Effector CD4-positive, alpha-beta T cell (primary cell): ENCODE results near the gene FRMD3.

Experiments
- DNase-seq: peaks from one replicate; pipeline ENCODE4 v3.0.0-alpha.2; 2020

Gene FRMD3

DNA sequence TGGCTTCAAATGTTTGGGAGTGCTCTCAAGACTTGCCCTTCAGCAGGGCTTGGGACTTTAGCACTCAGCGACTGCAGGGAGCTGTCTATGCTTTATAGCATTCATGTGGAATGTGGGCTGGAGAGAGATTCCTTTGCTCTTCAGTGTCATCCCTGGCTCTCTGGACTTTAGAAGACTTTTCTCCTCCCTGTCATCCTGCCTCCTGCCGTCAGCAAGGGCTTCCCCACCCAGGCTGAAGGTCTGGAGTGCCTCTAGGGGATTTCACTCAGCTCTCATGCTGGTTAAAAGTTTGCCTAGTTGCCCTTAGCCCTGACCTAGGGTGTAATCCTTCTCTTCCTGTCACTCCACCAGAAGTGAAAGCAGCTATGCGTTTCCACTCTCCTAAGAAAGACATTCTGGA lies 210.9 kb downstream of the FRMD3 start:
- DNase-seq: no peak

DNA sequence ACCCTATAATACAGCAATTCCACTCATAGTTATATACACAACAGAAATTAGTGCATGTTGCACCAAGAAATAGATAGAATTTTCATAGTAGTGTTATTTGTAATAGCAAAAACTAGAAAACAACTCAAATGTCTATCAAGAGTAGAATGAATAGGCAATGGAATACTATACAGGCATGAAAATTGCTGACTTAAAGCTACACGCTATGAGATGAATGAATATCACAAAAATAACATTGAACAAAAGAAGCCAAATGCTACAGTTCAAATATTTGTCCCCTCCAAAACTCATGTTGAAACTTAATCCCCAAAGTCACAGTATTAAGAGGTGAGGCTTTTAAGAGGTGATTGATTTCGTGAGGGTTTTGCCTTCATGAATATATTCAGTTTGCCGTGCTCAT lies 215.1 kb downstream of the FRMD3 start:
- no peak for DNase-seq

DNA sequence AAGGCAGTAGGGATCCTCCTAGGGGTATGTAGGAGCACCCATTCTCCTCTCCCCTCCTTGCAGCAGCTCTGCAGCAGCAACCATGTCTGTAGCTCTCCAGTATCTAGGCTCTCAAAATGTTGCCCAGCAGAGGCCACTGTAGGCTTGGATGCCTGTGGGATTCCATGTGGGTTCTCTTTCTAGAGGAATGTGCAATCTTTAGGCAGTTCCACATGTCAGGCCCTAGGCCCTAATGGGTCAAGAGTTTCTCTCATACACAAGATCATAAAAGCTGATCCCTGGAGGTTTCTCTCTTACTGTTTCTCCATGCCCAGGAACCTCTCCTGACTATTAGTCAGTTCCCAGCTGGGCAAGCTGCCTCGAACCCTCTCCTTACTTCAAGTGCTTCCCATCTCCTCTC lies 215.8 kb downstream of the FRMD3 start:
- no peak for DNase-seq

DNA sequence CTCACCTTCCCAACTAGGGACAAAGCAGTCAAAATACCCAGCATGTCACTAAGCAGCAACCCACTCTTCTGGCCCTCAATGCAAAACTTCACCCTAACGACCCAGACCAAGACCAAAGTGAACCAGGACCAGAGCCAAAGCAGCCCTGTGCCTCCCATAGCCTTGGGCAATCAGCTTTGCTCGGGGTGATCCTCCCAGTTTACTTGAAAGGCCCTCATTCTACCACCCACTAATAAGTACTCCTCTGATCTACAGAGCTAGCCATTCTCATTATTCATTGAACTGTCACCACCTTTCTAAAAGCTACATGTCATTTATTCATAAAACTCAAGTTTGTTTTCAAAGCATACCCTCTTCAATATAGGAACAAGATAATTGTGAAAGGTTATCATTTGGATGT lies 221.0 kb downstream of the FRMD3 start:
- no peak for DNase-seq

DNA sequence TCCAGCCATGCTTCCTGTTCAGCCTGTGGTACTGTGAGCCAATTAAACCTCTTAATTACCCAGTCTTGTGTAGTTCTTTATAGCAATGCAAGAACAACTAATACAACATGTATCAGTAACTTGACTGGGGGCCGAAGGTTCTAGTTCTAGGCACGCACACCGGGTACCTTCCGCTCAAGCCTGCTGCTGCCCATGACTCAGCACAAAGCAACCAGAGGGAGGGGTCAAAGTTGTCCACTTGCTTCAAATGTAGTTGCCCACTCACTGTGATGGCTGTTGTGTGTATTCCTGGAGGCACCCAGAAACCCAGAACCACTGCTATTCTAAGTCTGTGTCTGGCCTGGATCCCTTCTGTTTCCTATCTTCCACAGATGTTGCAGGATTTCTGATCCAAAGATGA lies 222.6 kb downstream of the FRMD3 start:
- DNase-seq: no peak

DNA sequence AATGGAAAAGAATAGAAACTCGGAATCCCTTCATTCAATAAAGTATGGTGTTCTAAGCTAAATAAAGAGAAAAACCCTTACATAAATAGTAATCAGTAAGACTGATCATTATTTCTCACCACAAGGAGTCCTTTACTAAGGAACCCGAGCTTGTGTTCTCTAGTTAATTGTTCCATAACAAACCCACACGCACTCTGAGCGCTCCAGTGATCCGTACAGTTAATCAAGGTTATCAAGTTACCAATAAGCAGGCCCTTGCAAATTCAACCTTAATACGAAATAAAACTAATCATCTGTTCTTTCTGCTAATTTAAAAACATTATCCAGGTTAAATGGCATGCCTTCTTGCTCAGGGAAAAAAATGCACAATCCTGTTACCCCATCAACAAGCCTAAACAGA lies 224.4 kb downstream of the FRMD3 start:
- no peak for DNase-seq

DNA sequence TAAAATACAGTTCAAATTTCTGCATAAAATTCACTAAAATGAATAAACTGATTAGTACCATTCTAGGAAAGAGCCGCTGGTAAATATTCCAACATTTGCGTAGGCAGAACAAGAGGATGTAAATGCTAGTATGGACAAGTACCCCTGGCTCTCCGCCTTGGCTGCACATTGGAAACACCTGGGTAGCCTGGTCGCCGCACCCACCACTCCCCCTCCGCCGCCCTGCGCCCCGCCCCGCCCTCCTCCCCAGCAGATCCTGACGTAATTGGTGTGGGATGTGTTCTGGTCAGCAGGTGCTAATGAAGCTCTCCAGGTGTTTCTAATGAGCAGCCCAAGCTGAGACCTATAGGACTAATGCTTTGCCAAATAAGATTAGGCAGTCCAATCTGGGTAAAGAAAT lies 225.7 kb downstream of the FRMD3 start:
- DNase-seq: no peak

DNA sequence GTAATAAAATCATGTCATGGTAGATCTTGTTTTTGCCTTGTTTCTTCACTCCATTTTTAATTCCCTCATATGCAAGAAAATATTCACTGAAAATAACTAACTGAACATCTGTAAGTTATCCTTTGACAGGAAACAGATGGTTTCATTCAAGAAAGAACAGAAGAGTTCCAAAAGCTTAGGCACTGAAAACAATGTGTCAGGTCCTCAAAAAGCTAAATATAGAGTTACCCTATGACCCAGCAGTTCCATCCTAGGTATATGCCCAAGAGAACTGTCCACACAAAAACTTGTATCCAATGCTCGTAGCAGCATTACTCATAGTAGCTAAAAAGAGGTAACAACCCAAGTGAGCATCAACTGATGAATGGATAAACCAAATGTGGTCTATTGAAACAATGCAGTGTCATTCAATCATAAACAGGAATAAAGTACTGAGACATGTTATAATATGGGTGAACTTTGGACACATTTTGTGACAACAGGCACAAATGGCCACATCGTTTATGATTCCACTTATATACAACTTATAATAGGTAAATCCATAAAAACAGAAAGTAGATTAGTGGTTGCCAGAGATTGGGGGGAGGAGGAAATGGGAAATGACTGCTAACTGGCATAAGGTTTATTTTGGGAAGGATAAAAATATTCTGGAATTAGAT lies 231.0 kb downstream of the FRMD3 start:
- no peak for DNase-seq

DNA sequence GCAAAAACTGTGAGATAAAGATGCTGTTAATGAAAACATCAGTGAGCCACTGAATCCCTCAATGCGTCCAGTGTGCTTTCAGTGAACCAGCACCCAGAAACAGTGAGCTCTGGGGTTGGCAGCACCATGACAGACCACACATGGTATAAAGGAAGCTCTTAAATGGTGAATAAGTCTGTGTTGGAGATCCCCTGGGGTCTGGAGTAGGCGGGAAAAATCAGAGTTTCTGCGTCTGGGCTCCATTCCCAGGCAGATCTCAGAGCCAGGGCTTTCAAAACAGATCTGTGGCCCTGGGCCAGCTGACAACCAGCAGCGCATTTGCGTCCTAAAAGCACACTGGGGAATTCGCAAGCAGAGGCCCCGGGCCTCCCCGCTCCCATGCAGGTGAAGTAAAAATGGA lies 233.5 kb downstream of the FRMD3 start:
- no peak for DNase-seq

DNA sequence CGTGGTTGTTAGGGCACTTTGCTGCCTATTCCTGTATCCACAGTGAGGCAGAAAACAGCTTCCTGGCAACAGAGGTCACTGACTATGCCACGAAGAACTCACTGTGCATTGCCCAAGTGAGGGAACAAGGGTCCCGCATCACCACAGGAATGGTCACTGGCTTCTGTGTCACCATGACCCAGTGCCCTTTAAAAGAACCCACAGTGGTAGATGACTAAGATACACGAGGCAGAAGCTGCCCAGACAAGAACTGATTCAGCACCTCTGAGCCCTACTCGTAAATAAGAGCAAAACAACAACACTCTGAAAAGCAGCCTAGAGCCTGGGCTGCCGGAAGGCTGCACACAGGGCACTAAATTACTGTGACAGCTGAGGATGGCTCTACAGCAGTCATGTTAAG lies 238.6 kb downstream of the FRMD3 start:
- DNase-seq: no peak

DNA sequence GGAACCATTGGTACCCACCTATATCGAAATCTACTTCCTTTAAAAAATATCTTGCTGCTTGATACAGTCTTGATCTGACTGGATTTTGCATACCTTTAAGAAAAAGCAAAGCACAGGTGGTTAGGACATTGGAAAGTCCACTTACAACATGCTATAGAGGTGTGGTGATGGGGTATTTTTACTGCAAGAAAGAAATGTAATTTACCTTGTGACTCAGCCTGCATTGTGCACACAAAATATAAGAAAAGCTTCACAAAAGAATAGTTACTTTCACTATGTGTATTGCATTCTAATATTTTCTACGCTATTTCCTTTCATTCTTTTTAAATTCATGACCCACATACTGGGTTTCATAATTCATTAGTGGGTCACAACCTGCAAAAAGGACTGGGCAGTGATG lies 239.1 kb downstream of the FRMD3 start:
- no peak for DNase-seq

DNA sequence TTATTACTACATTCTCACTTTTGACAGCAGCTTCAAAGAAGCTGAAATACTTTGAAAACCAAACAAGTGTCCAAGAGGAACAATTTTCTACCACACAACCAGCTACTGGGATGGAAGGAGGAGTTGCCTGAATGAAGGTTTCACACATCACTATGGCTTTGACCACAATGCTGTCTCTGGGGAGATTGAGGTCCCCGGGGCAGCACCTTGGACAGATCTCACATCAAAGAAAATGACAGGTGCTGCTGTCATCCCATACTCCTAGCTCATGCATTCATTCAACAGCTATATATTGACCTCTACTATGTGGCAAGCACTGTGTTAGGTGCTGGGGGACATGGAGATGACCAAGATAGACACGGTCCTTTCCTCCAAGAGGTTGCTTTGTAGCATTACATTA lies 242.1 kb downstream of the FRMD3 start:
- no peak for DNase-seq

DNA sequence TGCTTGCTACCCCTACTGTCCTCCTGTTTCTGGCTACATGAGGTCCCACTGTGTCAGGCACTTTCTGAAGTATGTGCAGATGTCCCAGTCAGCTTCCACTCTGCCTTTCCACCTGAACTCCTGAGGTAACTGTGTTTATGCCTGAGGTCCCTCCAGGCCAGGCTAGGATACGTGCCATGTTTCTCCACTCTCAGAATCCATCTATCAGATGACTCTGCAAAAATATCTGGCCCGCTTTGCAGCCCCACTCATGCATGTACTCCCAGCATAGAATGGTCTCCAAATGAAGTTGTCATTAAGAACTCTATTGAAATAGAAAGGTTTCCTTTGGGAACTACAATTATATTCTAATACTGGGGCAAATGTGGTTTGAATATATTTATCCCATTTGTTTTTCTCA lies 243.4 kb downstream of the FRMD3 start:
- DNase-seq: no peak

DNA sequence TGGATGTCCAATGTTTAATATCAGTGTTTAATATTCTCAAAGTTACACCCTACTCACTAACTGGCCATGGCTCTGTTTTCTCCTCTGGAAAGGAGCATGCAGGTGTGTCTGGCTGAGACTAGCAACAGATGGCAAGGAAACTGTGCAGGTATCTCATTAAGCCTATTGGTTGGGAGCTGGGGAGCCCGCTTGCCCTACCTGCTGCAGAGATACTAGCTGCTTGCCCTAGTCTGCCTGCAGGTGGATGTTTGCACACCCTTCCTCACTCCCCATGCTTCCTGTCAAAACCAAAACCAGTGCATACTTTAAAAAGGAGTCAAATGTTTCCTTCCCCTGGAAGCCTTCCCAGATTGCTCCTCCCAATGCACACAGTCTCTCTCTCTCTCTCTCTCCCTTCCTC lies 247.0 kb downstream of the FRMD3 start:
- no peak for DNase-seq

DNA sequence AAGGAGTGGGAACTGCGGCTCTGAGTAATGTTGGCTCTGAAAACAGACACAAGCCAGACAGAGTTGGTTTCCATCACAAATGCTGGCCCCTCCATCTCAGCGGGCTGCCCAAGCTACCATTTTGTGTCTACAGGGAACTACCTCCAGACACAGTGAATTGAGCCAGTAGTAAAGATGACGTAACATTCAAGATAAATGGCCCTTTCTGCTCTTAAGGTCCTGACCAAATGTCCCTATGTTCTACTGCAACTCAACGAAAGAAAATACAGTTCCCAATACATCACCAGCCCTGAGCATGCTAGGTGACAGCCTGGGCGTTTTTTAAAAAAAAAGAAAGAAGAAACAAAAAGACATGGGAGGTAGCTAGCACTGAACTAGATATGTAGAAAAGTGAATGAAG lies 247.5 kb downstream of the FRMD3 start:
- DNase-seq: no peak

DNA sequence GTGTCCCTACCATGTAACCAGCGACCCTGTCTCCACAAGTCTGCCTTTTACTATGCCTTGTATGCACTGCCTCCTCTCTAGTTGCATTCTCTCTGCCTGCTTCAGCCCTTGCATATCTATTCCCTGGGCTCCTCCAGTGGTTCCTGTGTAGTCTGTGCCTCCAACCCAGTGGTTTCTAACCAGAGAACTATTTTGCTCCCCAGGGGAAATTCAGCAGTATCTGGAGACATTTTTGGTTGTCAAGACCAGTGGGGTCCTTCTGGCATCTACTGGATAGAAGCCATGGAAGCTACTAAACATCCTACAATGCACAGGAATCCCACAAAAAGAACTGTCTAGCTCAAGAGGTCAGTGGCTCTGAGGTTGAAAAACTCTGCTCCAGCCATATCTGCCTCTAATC lies 251.2 kb downstream of the FRMD3 start:
- DNase-seq: no peak

DNA sequence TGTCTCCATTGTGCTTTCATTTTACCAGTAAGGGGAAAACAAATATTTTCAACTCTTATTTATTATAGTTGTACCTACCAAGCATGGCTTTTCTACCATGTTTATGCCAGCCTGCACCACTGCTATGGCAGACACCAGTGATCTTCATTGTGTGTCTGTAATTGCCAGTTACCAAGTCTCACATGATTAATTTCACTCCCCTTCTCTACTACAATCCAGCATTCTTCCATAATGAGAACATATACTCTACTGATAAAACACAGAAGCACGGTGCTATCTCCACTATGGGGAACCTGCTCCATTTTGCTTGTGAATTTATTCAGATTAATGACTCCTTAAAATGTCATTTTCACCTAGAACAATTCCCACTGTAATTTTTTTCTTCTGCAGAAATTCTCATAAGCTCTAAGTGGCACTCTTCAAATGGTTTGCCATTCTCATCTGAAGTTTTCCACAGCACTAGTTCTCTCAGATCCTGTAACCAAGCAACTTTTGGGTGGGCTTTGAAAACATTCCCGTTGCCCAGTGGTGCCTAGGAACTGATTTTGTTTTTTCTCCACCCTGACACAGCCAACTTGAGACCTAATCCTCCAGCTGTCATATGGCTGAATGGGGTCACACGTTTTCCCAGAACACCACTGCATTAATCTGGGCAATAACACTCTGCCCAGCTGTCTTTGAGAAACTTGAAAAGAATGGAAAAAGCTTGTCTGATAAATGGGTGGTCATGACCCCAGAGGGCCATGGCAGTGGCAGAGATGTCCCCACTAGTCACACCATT lies 252.6 kb downstream of the FRMD3 start:
- DNase-seq: no peak

DNA sequence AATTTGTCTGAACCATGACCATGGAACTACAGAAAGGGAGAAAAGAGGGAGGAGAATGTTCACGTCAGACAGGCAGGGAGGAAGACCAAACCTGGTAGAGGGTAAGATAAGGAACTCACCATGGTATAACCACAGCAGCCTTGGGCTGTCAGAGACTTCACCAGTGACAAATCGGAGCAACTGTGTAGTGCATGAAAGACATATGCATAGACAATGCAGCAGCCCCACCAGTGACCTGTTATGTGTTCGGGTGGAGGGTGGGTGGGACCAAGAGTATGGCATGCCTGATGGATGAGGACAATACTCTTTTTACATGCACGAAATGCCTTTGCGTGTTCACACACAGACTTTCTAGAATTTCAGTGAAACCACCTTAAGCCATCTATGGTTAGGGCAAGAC lies 253.5 kb downstream of the FRMD3 start:
- DNase-seq: no peak

DNA sequence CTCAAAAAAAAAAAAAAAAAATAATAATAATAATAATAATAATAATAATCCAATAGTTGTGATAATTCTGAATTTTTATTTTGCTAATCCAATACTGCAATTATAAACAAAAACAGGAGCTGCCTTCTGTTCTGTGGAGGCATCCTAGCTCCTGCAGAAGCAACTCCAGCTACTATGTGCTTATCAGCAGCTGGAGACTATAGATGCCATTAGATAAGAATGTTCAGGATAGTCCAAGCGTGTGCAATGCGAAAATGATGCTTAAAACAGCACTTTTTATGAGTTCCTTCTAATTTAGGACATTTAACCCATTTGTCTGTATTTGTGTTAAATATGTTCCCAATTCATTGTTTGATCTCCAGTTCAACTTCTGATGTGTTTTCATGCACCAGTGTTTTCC lies 254.7 kb downstream of the FRMD3 start:
- no peak for DNase-seq

DNA sequence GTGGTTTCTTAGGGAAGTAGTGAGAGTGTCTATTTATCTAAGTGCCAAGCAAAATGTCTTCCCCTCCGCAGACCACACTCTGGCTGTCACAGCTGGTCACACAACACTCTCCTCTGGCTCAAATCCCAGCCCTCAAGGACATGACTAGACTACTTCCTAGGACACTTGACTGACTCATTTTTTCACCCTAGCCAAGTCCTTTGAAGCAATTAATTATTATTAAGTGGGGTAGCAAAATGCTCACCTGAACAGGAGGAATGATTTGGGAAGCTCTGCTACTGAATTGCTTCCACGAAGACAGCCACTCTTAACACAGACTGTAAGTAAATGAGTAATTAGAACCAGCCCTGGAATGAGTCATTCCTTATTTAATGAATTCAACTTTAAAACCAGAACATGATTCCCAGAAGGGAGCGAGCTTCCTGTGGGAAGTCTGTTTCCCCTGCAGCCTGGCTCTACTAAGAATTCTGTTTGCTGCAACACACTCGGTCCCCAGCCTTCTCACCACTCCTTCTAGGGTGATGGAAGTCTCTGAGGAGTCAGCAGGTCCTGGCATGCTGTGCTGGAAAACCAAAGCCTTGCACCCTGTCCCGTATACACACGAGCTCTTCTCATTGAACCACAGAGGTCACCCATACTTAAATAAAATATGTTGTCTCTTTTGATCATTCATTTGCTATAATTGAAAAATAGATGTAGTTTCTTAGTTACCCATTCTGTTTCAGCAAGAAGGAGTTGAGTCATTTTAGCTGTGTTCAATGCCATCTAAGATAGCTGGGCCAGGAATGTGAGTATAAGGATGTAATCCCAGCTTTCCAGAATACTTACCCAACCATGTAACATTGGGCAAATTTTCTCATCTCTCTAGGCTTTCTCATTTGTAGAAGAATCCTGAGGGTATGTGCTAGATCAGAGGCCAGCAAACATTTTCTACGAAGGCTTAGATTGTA lies 256.6 kb downstream of the FRMD3 start:
- DNase-seq: no peak

DNA sequence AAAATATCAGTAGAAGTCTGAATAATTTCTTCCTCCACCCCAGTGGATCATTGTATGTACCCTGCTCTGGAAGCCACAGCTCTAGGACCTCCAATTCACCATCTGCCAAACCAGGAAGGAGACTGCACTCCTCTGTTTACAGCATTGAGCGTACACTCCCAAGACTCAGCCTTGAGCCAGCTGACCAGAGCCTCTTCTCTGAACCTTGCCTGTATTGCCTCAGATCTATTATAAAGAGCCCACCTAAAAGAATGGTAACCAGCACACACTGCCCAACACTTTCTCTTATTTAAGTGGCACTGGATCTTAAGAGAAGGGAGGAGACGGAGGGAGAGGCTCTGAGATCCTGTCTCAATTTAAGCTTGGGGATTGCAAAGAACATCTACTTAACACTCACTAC lies 257.4 kb downstream of the FRMD3 start:
- no peak for DNase-seq

DNA sequence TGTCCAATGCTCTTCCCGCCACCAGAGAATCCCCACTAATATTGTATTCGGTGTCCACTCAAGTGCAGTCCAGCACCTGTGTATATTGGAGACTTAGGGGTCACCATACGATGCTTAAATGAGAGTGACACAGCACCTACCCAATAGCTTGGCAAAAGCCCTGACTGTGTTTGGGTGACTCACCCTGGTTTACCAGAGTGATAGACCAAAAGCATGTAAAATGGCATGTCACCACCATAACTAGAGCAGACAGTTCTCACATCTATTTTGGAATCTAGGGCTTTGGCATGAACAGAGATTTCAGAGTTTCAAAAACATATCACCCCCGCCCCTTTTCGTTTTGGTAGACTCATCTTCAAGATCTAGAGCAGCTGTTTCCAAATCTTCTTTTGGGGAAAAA lies 257.9 kb downstream of the FRMD3 start:
- DNase-seq: no peak

DNA sequence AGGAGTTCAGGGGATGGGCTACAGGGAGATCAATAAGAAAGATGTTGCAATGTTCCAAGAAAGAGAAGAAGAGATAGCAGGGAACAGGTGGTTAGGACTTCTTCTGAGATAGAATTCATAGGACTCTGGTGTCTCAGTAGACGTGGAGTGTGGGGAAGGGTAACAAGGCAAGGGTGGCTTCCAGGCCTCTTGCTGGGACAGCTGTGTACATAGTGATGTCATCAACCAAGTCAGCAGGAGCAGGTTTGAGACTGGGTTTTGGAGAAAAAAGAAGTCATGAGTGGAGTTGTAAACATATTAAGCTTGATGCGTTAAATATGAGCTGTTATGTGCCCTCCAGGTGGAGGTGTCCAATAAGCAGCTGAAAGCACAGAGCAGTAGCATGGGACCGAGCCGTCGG lies 263.4 kb downstream of the FRMD3 start:
- no peak for DNase-seq

DNA sequence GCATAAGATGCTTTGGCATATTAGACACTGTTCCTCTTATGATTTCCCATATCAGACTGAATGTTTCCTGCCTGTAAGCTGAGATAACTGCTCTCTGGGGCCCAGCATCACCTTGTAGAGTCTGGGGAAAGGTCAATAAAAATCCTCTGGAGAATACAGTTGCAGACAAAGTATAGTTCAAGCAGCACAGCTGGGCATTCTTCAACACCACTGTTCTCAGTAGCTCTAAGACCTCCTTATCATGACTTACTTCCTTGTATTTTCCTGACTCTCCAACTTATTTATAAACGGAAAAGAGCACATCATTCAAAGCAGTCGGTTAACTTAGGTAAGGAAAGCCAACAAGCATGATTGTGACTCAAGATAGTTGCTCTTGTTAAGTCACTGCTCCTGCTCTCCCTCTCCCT lies 266.5 kb downstream of the FRMD3 start:
- no peak for DNase-seq
